HepG2 (cell line): ENCODE measurements around the gene ATP11A. TPM values are rescaled to one million over a fixed set of nuclear protein-coding genes. Genes with fewer than 3 reads are reported as not detected.

Experiments
- ARNT2 ChIP-seq: sonication (generic); formaldehyde crosslinking; IDR thresholded peaks from 2 replicates; pipeline ENCODE4 v1.8.0; 2022; ENCODE audit warnings: mild to moderate bottlenecking, low read depth, missing genetic modification reagents, moderate library complexity
- CBX1 ChIP-seq: IDR thresholded peaks from one replicate; pipeline ENCODE4 v1.6.1; 2016; ENCODE audit warnings: antibody characterized with exemption, low read depth
- HDAC2 ChIP-seq: sonication (generic); formaldehyde crosslinking; IDR thresholded peaks from 2 replicates; pipeline ENCODE4 v1.4.0; 2020; ENCODE audit warnings: missing genetic modification reagents
- HNRNPL ChIP-seq: fragments of 200-400 bp; formaldehyde crosslinking; IDR thresholded peaks from 2 replicates; pipeline ENCODE4 v1.6.1; 2017; ENCODE audit warnings: mild to moderate bottlenecking, low read depth, low read length
- MATR3 ChIP-seq: sonication (generic); formaldehyde crosslinking; IDR thresholded peaks from 2 replicates; pipeline ENCODE4 v1.4.0; 2020; ENCODE audit warnings: missing genetic modification reagents
- NPAS2 ChIP-seq: sonication (generic); formaldehyde crosslinking; IDR thresholded peaks from 2 replicates; pipeline ENCODE4 v1.8.0; 2022; ENCODE audit warnings: mild to moderate bottlenecking, missing genetic modification reagents, borderline replicate concordance
- POLR2AphosphoS2 ChIP-seq: IDR thresholded peaks from 2 replicates; pipeline ENCODE4 v1.6.1; 2011; ENCODE audit warnings: low read depth, low read length, improper control_type of control experiment
- RBAK ChIP-seq: sonication (generic); formaldehyde crosslinking; IDR thresholded peaks from 2 replicates; pipeline ENCODE4 v1.5.1; 2020; ENCODE audit warnings: mild to moderate bottlenecking, missing genetic modification reagents
- SIN3B ChIP-seq: fragments of 150-350 bp; IDR thresholded peaks from 2 replicates; pipeline ENCODE4 v1.6.1; 2014; ENCODE audit warnings: low read length
- SPEN ChIP-seq: sonication (generic); formaldehyde crosslinking; IDR thresholded peaks from 2 replicates; pipeline ENCODE4 v1.5.1; 2020; ENCODE audit warnings: low read depth, mild to moderate bottlenecking, missing genetic modification reagents
- TAF1 ChIP-seq: sonication (generic); formaldehyde crosslinking; IDR thresholded peaks from 2 replicates; pipeline ENCODE4 v1.4.0; 2020; ENCODE audit warnings: missing genetic modification reagents
- ZNF616 ChIP-seq: sonication (generic); formaldehyde crosslinking; IDR thresholded peaks from 2 replicates; pipeline ENCODE4 v1.5.0; 2020; ENCODE audit warnings: low read depth, mild to moderate bottlenecking, missing genetic modification reagents
- polyA plus RNA-seq, 8 experiments: library from polyadenylated mRNA; depleted of rRNA in 3 of 8; stranded (reverse) in 7 of 8; unstranded in 1 of 8; fragments of >200 nt; fragmentation: Illumina TruSeq in 4 of 8; extraction: Trizol in 4 of 8; gene quantifications; 2 replicates each; pipeline versions ENCODE4 v1.2.1 to v1.2.3, GENCODE V29; 2011 to 2016; ENCODE audit warnings: low read depth in 4 of 8, missing spikeins in 1 of 8, mixed read lengths in 1 of 8; ENCODE audit not compliant: insufficient read depth in 1 of 8
- total RNA-seq, 5 experiments: library from RNA; depleted of rRNA; stranded (reverse); fragments of >200 nt; fragmentation: Illumina TruSeq; extraction: Trizol; gene quantifications; 2 replicates each; pipeline ENCODE4 v1.2.3, GENCODE V29; 2016; ENCODE audit warnings: low read depth in 1 of 5
- TF ChIP-seq, protein P1 (sequence below): sonication (generic); formaldehyde crosslinking; IDR thresholded peaks from 2 replicates; pipeline ENCODE4 v1.5.0; 2020; ENCODE audit warnings: mild to moderate bottlenecking, missing genetic modification reagents
- TF ChIP-seq, protein P2 (sequence below): sonication (generic); formaldehyde crosslinking; IDR thresholded peaks from 2 replicates; pipeline ENCODE4 v1.4.0; 2020; ENCODE audit warnings: missing genetic modification reagents
- TF ChIP-seq, protein P3 (sequence below): sonication (generic); formaldehyde crosslinking; IDR thresholded peaks from 2 replicates; pipeline ENCODE4 v1.5.1; 2020; ENCODE audit warnings: missing genetic modification reagents, mild to moderate bottlenecking, borderline replicate concordance
- TF ChIP-seq, protein P4 (sequence below): sonication (generic); formaldehyde crosslinking; IDR thresholded peaks from 2 replicates; pipeline ENCODE4 v1.4.0; 2020; ENCODE audit warnings: missing genetic modification reagents, borderline replicate concordance
- TF ChIP-seq, protein P5 (sequence below): sonication (generic); formaldehyde crosslinking; conservative IDR thresholded peaks from 2 replicates; pipeline ENCODE4 v1.8.0; 2022; ENCODE audit warnings: low read depth, missing genetic modification reagents
- TF ChIP-seq, protein P6 (sequence below): IDR thresholded peaks from 2 replicates; pipeline ENCODE4 v1.6.1; 2016; ENCODE audit warnings: mild to moderate bottlenecking

ATP11A gene
- total and polyA plus RNA-seq, 2 of the 13 experiments (the other 11 are each of a cell fraction or from before 2014, with no cell fraction given), result 18.4 to 20.1 TPM

DNA sequence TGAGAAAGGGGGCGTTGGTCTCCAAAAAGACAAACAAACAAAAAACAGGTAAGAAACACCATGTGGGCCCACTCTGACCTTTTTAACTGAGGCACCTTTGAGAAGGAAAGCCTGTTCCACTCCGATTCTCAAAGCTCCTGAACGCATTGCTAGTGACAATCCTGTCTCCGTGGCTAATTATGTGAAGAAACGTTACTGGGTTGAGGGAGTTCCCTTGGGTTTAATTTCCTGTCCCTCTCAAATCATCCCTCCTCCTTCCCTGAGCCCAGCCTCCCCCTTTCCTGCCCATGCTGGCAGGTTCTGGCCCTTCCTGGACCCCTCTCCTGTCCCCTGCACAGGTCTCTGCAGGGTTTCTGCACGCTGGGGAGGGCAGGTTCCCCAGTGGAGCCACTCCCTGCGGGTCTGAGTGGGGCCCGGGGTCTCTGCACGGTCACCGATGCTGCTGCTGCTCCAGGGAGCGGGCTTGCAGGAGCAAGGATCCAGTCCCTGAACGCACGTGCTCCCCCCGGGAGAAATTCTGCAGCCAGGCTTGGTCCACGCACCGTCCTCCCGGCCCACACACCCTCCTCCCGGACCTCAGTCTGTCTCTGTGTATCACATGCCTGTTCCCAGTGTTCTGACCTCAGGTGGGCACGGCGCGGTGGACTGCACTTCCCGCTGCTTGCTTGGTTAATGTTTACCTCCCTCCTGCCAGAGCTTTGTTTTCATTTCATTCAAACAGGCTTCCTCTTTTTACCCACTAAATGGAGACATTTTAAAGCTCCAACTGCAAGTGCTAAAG is 202.8 kb downstream of the ATP11A start (continued):
- TF ChIP-seq, protein P1, sequence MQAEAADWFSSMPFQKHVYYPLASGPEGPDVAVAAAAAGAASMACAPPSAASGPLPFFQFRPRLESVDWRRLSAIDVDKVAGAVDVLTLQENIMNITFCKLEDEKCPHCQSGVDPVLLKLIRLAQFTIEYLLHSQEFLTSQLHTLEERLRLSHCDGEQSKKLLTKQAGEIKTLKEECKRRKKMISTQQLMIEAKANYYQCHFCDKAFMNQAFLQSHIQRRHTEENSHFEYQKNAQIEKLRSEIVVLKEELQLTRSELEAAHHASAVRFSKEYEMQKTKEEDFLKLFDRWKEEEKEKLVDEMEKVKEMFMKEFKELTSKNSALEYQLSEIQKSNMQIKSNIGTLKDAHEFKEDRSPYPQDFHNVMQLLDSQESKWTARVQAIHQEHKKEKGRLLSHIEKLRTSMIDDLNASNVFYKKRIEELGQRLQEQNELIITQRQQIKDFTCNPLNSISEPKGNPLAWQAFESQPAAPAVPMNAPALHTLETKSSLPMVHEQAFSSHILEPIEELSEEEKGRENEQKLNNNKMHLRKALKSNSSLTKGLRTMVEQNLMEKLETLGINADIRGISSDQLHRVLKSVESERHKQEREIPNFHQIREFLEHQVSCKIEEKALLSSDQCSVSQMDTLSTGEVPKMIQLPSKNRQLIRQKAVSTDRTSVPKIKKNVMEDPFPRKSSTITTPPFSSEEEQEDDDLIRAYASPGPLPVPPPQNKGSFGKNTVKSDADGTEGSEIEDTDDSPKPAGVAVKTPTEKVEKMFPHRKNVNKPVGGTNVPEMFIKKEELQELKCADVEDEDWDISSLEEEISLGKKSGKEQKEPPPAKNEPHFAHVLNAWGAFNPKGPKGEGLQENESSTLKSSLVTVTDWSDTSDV (CRISPR knock-in tag), result no peak
- TF ChIP-seq, protein P2, sequence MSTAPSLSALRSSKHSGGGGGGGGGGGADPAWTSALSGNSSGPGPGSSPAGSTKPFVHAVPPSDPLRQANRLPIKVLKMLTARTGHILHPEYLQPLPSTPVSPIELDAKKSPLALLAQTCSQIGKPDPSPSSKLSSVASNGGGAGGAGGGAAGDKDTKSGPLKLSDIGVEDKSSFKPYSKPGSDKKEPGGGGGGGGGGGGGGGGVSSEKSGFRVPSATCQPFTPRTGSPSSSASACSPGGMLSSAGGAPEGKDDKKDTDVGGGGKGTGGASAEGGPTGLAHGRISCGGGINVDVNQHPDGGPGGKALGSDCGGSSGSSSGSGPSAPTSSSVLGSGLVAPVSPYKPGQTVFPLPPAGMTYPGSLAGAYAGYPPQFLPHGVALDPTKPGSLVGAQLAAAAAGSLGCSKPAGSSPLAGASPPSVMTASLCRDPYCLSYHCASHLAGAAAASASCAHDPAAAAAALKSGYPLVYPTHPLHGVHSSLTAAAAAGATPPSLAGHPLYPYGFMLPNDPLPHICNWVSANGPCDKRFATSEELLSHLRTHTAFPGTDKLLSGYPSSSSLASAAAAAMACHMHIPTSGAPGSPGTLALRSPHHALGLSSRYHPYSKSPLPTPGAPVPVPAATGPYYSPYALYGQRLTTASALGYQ (CRISPR knock-in tag), result no peak
- TF ChIP-seq CBX1 (no peak), TAF1 (CRISPR knock-in tag) (no peak; the same call in 1 of the 2 replicates), ZNF616 (CRISPR knock-in tag) (no peak), HNRNPL (peak; percentile 50; the same call in 1 of the 2 replicates), NPAS2 (CRISPR knock-in tag) (no peak), ARNT2 (no peak), SIN3B (no peak), POLR2AphosphoS2 (no peak), SPEN (CRISPR knock-in tag) (0 out of 2 replicates have a peak, but pooled peaks have one; percentile 41), RBAK (no peak), MATR3 (CRISPR knock-in tag) (no peak), HDAC2 (CRISPR knock-in tag) (peak; percentile 82)
- TF ChIP-seq, protein P3, sequence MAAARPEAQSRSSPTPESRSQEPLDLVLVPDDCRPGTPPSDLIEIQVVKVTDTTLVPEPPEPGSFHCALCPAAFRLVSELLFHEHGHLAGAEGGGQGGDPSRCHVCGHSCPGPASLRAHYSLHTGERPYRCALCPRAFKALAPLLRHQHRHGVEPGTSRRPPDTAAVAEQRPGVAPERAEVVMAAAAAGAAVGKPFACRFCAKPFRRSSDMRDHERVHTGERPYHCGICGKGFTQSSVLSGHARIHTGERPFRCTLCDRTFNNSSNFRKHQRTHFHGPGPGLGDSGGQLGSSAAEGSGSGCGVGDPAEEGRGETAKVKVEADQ (CRISPR knock-in tag), result no peak
- TF ChIP-seq, protein P4, sequence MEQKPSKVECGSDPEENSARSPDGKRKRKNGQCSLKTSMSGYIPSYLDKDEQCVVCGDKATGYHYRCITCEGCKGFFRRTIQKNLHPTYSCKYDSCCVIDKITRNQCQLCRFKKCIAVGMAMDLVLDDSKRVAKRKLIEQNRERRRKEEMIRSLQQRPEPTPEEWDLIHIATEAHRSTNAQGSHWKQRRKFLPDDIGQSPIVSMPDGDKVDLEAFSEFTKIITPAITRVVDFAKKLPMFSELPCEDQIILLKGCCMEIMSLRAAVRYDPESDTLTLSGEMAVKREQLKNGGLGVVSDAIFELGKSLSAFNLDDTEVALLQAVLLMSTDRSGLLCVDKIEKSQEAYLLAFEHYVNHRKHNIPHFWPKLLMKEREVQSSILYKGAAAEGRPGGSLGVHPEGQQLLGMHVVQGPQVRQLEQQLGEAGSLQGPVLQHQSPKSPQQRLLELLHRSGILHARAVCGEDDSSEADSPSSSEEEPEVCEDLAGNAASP (CRISPR knock-in tag), result peak; percentile 48; the same call in 1 of the 2 replicates
- TF ChIP-seq, protein P5, sequence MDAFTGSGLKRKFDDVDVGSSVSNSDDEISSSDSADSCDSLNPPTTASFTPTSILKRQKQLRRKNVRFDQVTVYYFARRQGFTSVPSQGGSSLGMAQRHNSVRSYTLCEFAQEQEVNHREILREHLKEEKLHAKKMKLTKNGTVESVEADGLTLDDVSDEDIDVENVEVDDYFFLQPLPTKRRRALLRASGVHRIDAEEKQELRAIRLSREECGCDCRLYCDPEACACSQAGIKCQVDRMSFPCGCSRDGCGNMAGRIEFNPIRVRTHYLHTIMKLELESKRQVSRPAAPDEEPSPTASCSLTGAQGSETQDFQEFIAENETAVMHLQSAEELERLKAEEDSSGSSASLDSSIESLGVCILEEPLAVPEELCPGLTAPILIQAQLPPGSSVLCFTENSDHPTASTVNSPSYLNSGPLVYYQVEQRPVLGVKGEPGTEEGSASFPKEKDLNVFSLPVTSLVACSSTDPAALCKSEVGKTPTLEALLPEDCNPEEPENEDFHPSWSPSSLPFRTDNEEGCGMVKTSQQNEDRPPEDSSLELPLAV (CRISPR knock-in tag), result no peak
- TF ChIP-seq, protein P6, sequence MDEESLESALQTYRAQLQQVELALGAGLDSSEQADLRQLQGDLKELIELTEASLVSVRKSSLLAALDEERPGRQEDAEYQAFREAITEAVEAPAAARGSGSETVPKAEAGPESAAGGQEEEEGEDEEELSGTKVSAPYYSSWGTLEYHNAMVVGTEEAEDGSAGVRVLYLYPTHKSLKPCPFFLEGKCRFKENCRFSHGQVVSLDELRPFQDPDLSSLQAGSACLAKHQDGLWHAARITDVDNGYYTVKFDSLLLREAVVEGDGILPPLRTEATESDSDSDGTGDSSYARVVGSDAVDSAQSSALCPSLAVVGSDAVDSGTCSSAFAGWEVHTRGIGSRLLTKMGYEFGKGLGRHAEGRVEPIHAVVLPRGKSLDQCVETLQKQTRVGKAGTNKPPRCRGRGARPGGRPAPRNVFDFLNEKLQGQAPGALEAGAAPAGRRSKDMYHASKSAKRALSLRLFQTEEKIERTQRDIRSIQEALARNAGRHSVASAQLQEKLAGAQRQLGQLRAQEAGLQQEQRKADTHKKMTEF (CRISPR knock-in tag), result peak; percentile 13
